Smooth muscle cell (in vitro differentiated cells): Measurements from ENCODE around the gene GCN1. TPM values are rescaled to one million over a fixed set of nuclear protein-coding genes. Genes with fewer than 3 reads are reported as not detected.

Source experiments
- DNase-seq: peaks from one replicate; lab custom pipeline; 2025; ENCODE audit not compliant: unreplicated experiment; lab: John Stamatoyannopoulos, UW
- H2AFZ ChIP-seq: fragments of 200-600 bp; sonication (generic); 2 replicates; pipeline ENCODE4 v1.6.0; 2016; ENCODE audit warnings: antibody characterized with exemption, low read depth, mild to moderate bottlenecking
- H3F3A ChIP-seq: fragments of 200-600 bp; sonication (generic); 2 replicates; pipeline ENCODE4 v1.6.0; 2017; ENCODE audit warnings: antibody characterized with exemption, low read depth
- H3K27ac ChIP-seq: fragments of 200-600 bp; sonication (generic); 2 replicates; pipeline ENCODE4 v1.5.1; 2016; ENCODE audit warnings: low read depth, mild to moderate bottlenecking
- H3K27me3 ChIP-seq: fragments of 200-600 bp; sonication (generic); 2 replicates; pipeline ENCODE4 v1.6.1; 2016; ENCODE audit warnings: low read depth, mild to moderate bottlenecking
- H3K36me3 ChIP-seq: fragments of 200-600 bp; sonication (generic); 2 replicates; pipeline ENCODE4 v1.5.1; 2016; ENCODE audit warnings: low read depth
- H3K4me1 ChIP-seq: fragments of 200-600 bp; sonication (generic); 2 replicates; pipeline ENCODE4 v1.5.1; 2016; ENCODE audit warnings: low read depth
- H3K4me2 ChIP-seq: fragments of 200-600 bp; sonication (generic); 2 replicates; pipeline ENCODE4 v1.6.0; 2016; ENCODE audit warnings: mild to moderate bottlenecking
- H3K4me3 ChIP-seq: fragments of 200-600 bp; sonication (generic); 2 replicates; pipeline ENCODE4 v1.5.1; 2016; ENCODE audit warnings: mild to moderate bottlenecking
- H3K79me2 ChIP-seq: fragments of 200-600 bp; sonication (generic); 2 replicates; pipeline ENCODE4 v1.6.0; 2016; ENCODE audit warnings: low read depth, mild to moderate bottlenecking
- H3K9ac ChIP-seq: fragments of 200-600 bp; sonication (generic); 2 replicates; pipeline ENCODE4 v1.6.0; 2016; ENCODE audit warnings: low read depth
- H3K9me3 ChIP-seq: fragments of 200-600 bp; sonication (generic); replicated peaks from 2 replicates; pipeline ENCODE4 v1.5.1; 2016; ENCODE audit warnings: low read depth
- H4K20me1 ChIP-seq: fragments of 200-600 bp; sonication (generic); 2 replicates; pipeline ENCODE4 v1.6.0; 2016; ENCODE audit warnings: low read depth
- WGBS: methylation state at CpG from one replicate; pipeline ENCODE4 v1.1.7; 2016; ENCODE audit warnings: low lambda C conversion rate; 5-methylcytosine and 5-hydroxymethylcytosine counted together
- polyA plus RNA-seq: library from polyadenylated mRNA; unstranded; fragments of >200 nt; fragmentation: Nextera tagmentation; extraction: Ambion mirVana; gene quantifications from 2 replicates; pipeline ENCODE4 v1.2.1, GENCODE V29; 2016
- total RNA-seq: library from RNA; depleted of rRNA; stranded (reverse); fragments of >200 nt; gene quantifications from 2 replicates; pipeline ENCODE4 v1.2.3, GENCODE V29; 2014
- TF ChIP-seq, protein P1 (sequence below): fragments of 200-600 bp; sonication (generic); IDR thresholded peaks from 2 replicates; pipeline ENCODE4 v1.5.1; 2017; ENCODE audit warnings: borderline replicate concordance, mild to moderate bottlenecking, antibody characterized with exemption; ENCODE audit not compliant: insufficient read depth, poor library complexity, severe bottlenecking

Gene GCN1
- total and polyA plus RNA-seq, 2 experiments from 2014 or later, result 31.6 to 44.3 TPM

- Histone ChIP-seq H3K36me3 (peaks cover 16% of the 10 kb centered on the region), H2AFZ (no peak overlapping the region), H4K20me1 (peaks cover 3% of the 10 kb centered on the region), H3K9ac (no peak overlapping the region), H3K9me3 (no peaks in the 10 kb centered on the region), H3K4me3 (no peak overlapping the region), H3K79me2 (no peaks in the 10 kb centered on the region), H3F3A (no peaks in the 10 kb centered on the region), H3K27me3 (no peaks in the 10 kb centered on the region), H3K4me1 (no peaks in the 10 kb centered on the region), H3K4me2 (no peak overlapping the region), H3K27ac (no peak overlapping the region)
- TF ChIP-seq, protein P1, sequence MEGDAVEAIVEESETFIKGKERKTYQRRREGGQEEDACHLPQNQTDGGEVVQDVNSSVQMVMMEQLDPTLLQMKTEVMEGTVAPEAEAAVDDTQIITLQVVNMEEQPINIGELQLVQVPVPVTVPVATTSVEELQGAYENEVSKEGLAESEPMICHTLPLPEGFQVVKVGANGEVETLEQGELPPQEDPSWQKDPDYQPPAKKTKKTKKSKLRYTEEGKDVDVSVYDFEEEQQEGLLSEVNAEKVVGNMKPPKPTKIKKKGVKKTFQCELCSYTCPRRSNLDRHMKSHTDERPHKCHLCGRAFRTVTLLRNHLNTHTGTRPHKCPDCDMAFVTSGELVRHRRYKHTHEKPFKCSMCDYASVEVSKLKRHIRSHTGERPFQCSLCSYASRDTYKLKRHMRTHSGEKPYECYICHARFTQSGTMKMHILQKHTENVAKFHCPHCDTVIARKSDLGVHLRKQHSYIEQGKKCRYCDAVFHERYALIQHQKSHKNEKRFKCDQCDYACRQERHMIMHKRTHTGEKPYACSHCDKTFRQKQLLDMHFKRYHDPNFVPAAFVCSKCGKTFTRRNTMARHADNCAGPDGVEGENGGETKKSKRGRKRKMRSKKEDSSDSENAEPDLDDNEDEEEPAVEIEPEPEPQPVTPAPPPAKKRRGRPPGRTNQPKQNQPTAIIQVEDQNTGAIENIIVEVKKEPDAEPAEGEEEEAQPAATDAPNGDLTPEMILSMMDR, result no peak
- DNase-seq, result no peak
- 95% methylated on average over 10 of the region's 10 CpGs for WGBS
These were observed 36.2 kb downstream of the GCN1 start for GRCh38 chr12:120158351-120158750.

GRCh38 chr12:120157678-120158077, 36.8 kb downstream of the GCN1 start:
- Histone ChIP-seq H3K27ac (no peak overlapping the region), H3K79me2 (no peaks in the 10 kb centered on the region), H3K36me3 (peaks cover 19% of the 10 kb centered on the region), H3K27me3 (no peaks in the 10 kb centered on the region), H3K4me1 (no peaks in the 10 kb centered on the region), H3K9me3 (no peaks in the 10 kb centered on the region), H3F3A (no peaks in the 10 kb centered on the region), H3K4me2 (no peak overlapping the region), H2AFZ (no peak overlapping the region), H4K20me1 (peaks cover under 1% of the 10 kb centered on the region), H3K4me3 (no peak overlapping the region), H3K9ac (no peak overlapping the region)
- 94% methylated on average over 11 of the region's 11 CpGs for WGBS
- no peak for DNase-seq
- TF ChIP-seq, protein P1, result no peak

GRCh38 chr12:120156315-120157259, 37.9 kb downstream of the GCN1 start:
- Histone ChIP-seq H2AFZ (no peak overlapping the region), H3K4me2 (no peak overlapping the region), H3K9me3 (no peaks in the 10 kb centered on the region), H3K27ac (no peak overlapping the region), H3K36me3 (peaks cover 19% of the 10 kb centered on the region), H4K20me1 (no peaks in the 10 kb centered on the region), H3K4me1 (no peaks in the 10 kb centered on the region), H3K79me2 (no peaks in the 10 kb centered on the region), H3K4me3 (no peak overlapping the region), H3K9ac (no peak overlapping the region), H3F3A (no peaks in the 10 kb centered on the region), H3K27me3 (no peaks in the 10 kb centered on the region)
- WGBS, result 98% methylated on average over 22 of the region's 22 CpGs
- no peak for DNase-seq
- TF ChIP-seq, protein P1, result no peak
